ENCODE measurements around the gene FCRL6. TPM values are rescaled to one million over a fixed set of nuclear protein-coding genes. Genes with fewer than 3 reads are reported as not detected.
A peak's percentile ranks its signal among the peaks of the same experiment; 100 is the strongest.

FCRL6 gene
- total RNA-seq, 1 experiment from 2014 or later, result not detected

- Mint-ChIP-seq H3K4me3 (ENCODE audit: unreplicated experiment) (no peak overlapping the region), H3K36me3 (ENCODE audit: insufficient read depth, unreplicated experiment) (no peaks in the 10 kb centered on the region), H3K27ac (ENCODE audit: low read depth, unreplicated experiment) (peak overlapping the region; percentile 44), H3K4me1 (ENCODE audit: insufficient read depth, unreplicated experiment) (peaks cover 34% of the 10 kb centered on the region), H3K27me3 (ENCODE audit: insufficient read depth, unreplicated experiment) (no peaks in the 10 kb centered on the region), H3K9me3 (ENCODE audit: unreplicated experiment) (no peaks in the 10 kb centered on the region)
- DNase-seq (ENCODE audit: unreplicated experiment), result peak; percentile 16
- POLR2A ChIA-PET, result interaction anchor here (0.7 to 2.0 kb wide), 4 partner anchors 9 to 186 kb away, joined by 3 to 4 read pairs (median 4); partner anchors contain the start of gene PIGM
- BruUV-seq (replicated peaks), result no TSS peak
- CTCF ChIA-PET, result interaction anchor here (0.6 to 3.0 kb wide), 8 partner anchors 10 to 719 kb away, joined by 3 to 17 read pairs (median 3); partner anchors contain the start of gene VSIG8
- intact Hi-C loops (cut with micrococcal nuclease), result no loop called here
- TF ChIP-seq CTCF (IDR thresholded peaks at IDR 0.05; ENCODE audit: unreplicated experiment), result no peak
Observed at GRCh38 chr1:159845751-159846629, 43.8 kb downstream of the FCRL6 start.

- ChIA-PET CTCF (interaction anchor here (0.6 to 3.0 kb wide), 5 partner anchors 42 to 687 kb away, joined by 3 to 17 read pairs (median 4); no protein-coding TSS in a partner anchor), POLR2A (interaction anchor here (2.0 kb wide), 1 partner anchor 22 kb away, joined by 4 read pairs; no protein-coding TSS in a partner anchor)
- Mint-ChIP-seq H3K36me3 (ENCODE audit: insufficient read depth, unreplicated experiment) (no peaks in the 10 kb centered on the region), H3K4me3 (ENCODE audit: unreplicated experiment) (no peak overlapping the region), H3K27me3 (ENCODE audit: insufficient read depth, unreplicated experiment) (no peaks in the 10 kb centered on the region), H3K9me3 (ENCODE audit: unreplicated experiment) (no peaks in the 10 kb centered on the region), H3K4me1 (ENCODE audit: insufficient read depth, unreplicated experiment) (peaks cover 34% of the 10 kb centered on the region), H3K27ac (ENCODE audit: low read depth, unreplicated experiment) (peak overlapping the region; percentile 44)
- TF ChIP-seq CTCF (IDR thresholded peaks at IDR 0.05; ENCODE audit: unreplicated experiment), result no peak
- no TSS peak for BruUV-seq (replicated peaks)
- intact Hi-C loops (cut with micrococcal nuclease), result no loop called here
- DNase-seq (ENCODE audit: unreplicated experiment), result no peak
Observed at GRCh38 chr1:159847231-159847630, 45.1 kb downstream of the FCRL6 start.

GRCh38 chr1:159848326-159848725, 46.2 kb downstream of the FCRL6 start:
- BruUV-seq (replicated peaks), result no TSS peak
- CTCF ChIA-PET, result interaction anchor here (0.6 to 3.0 kb wide), 7 partner anchors 30 to 183 kb away, joined by 3 to 17 read pairs (median 4); no protein-coding TSS in a partner anchor

More at GRCh38 chr1:159848326-159848725, 46.2 kb downstream of the FCRL6 start:
- Mint-ChIP-seq H3K36me3 (ENCODE audit: insufficient read depth, unreplicated experiment) (no peaks in the 10 kb centered on the region), H3K27ac (ENCODE audit: low read depth, unreplicated experiment) (no peak overlapping the region), H3K27me3 (ENCODE audit: insufficient read depth, unreplicated experiment) (no peaks in the 10 kb centered on the region), H3K9me3 (ENCODE audit: unreplicated experiment) (no peaks in the 10 kb centered on the region), H3K4me1 (ENCODE audit: insufficient read depth, unreplicated experiment) (peaks cover 36% of the 10 kb centered on the region), H3K4me3 (ENCODE audit: unreplicated experiment) (no peak overlapping the region)
- POLR2A ChIA-PET, result interaction anchor here (2.0 kb wide), 1 partner anchor 21 kb away, joined by 4 read pairs; no protein-coding TSS in a partner anchor
- DNase-seq (ENCODE audit: unreplicated experiment), result no peak
- intact Hi-C loops (cut with micrococcal nuclease), result no loop called here
- no peak for TF ChIP-seq CTCF (IDR thresholded peaks at IDR 0.05; ENCODE audit: unreplicated experiment)

Data from MCF 10A (cell line).